Stimulated activated CD4-positive, alpha-beta T cell treated with anti-CD3 and anti-CD28 coated beads, TNF-alpha, amount 100 ng/mL, for 4 hours (primary cell): ENCODE data around the gene NRGN.
"Not testable (repeated sequence)": the region's sequence is repeated elsewhere in the genome, so short reads cannot be mapped to it uniquely, and the experiment has no call there.

Experiments
- DNase-seq, 3 experiments: peaks; one replicate each; pipeline ENCODE4 v3.0.0-alpha.2; 2020; ENCODE audit warnings: low read depth in 3 of 3

NRGN gene

GRCh38 chr11:124757320-124757719 lies 17.6 kb downstream of the NRGN start:
- DNase-seq = no peak

GRCh38 chr11:124758355-124759265 lies 18.9 kb downstream of the NRGN start:
- peak in 2 of 3 experiments; percentile 34 to 36 for DNase-seq

- no peak for DNase-seq
Measured at GRCh38 chr11:124759266-124760204, 19.8 kb downstream of the NRGN start.

GRCh38 chr11:124760205-124760652 lies 20.5 kb downstream of the NRGN start:
- no peak for DNase-seq

GRCh38 chr11:124760806-124761205 lies 21.1 kb downstream of the NRGN start:
- DNase-seq = no peak

- no peak for DNase-seq
Measured at GRCh38 chr11:124761301-124762104, 21.8 kb downstream of the NRGN start.

GRCh38 chr11:124762105-124762623 lies 22.4 kb downstream of the NRGN start, which contains the start of gene ESAM:
TSS of gene ESAM (minus strand) at chr11:124762290. CDS start at chr11:124762154, 136 bp downstream.
- DNase-seq = peak in 2 of 3 experiments; percentile 35 to 48

- DNase-seq = peak in 1 of 3 experiments; percentile 28
Measured at GRCh38 chr11:124762624-124763155, 22.9 kb downstream of the NRGN start.

GRCh38 chr11:124763156-124763947 lies 23.6 kb downstream of the NRGN start:
- DNase-seq = peak; percentile 75 to 76 (median 75)

GRCh38 chr11:124766156-124766555 lies 26.4 kb downstream of the NRGN start:
- no peak for DNase-seq

GRCh38 chr11:124768914-124769313 lies 29.2 kb downstream of the NRGN start:
- no peak for DNase-seq

- DNase-seq = no peak
Measured at GRCh38 chr11:124769806-124770774, 30.3 kb downstream of the NRGN start.

- DNase-seq = not testable (repeated sequence)
Measured at GRCh38 chr11:124770959-124771358, 31.2 kb downstream of the NRGN start.

- no peak for DNase-seq
Measured at GRCh38 chr11:124776865-124777645, 37.3 kb downstream of the NRGN start.

GRCh38 chr11:124778281-124778680 lies 38.5 kb downstream of the NRGN start:
- no peak for DNase-seq

- DNase-seq = no peak
Measured at GRCh38 chr11:124779568-124779967, 39.8 kb downstream of the NRGN start.

GRCh38 chr11:124783002-124783401 lies 43.3 kb downstream of the NRGN start:
- DNase-seq = no peak

GRCh38 chr11:124784051-124784450 lies 44.3 kb downstream of the NRGN start:
- DNase-seq = no peak
